ENCODE data around the gene FAM209A.

DNA sequence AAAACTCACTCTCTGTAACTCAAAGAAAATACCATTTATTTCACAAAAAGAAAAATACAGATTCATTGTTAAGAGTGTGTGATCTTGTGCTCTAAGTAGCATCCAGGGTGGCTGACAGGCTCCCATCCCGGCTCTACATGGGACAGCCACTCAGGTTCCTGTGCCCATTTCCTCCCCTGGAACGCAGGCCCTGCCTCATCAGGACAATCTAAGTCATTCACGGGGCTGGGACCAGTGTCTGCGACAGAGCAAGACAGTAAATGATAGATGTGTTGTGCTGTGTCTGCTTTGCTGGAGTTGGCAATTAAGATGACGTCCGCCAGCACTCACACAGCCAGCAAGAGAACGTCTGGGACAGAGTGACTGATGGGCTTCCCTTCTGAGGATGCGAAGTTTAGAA is 6.9 kb upstream of the FAM209A start:
- TF ChIP-seq CTCF (IDR thresholded peaks at IDR 0.05) (no peak), POLR2AphosphoS5 (IDR thresholded peaks at IDR 0.05) (no peak)

Data from sigmoid colon (tissue), 4 donors.